Left lobe of liver (tissue), 2 donors: ENCODE data around the gene MYOM3. TPM values are rescaled to one million over a fixed set of nuclear protein-coding genes. Genes with fewer than 3 reads are reported as not detected.
A peak's percentile ranks its signal among the peaks of the same experiment; 100 is the strongest.

Source experiments
- ATAC-seq: fragments of 200-7000 bp; cut with Tn5 transposase; one replicate; pipeline ENCODE4 v1.9.1; 2020; ENCODE audit warnings: mild to moderate bottlenecking, moderate library complexity
- DNase-seq: peaks from one replicate; pipeline ENCODE4 v3.0.0-alpha.2; 2020; ENCODE audit warnings: low spot score
- total RNA-seq: library from RNA; stranded (reverse); gene quantifications from one replicate; pipeline ENCODE4 v1.2.1, GENCODE V29; 2021
- donor health status: DM: no; HTN: no; CAD: no; lungs with moderate emphysema.
- donor health status: DM: no; HTN: yes; CAD: no.

MYOM3 gene
- 0.08 TPM for total RNA-seq

DNA sequence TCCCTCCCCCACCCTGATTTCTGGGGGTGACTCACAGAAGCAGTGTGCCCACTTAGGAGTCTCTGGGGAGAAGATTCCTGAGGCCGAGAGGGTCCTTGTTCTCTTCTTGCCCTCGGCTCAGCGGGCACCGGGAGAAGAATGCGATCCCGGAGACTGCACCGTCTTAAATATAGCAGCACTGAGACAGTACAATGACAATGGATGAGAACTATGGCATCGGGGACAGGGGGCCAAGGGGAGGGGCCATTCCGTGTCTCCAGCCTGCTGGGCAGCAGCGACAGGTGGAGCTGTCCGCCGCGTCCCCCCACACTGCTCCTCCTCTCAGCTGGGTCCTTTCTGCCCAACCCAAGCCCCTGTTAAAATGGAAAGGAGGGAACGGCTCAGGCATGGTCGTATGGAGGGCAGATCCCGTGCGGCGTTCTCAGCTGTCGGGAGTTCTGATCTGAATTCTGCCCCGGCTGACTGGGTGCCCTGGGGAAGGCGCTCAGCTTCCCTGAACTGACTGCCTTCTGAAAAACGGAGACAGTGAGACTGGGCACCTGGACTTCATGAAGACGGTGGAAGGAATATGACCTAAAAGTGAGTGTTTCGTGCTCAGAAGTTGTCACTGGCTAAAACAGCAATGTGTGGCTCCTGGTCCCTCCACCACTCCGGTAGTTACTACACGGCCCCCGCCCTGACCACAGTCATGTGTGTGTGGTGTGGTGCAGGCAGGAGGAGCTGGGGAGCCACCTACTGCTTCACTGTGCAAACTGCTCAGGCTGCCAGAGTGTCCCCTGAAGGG lies at the start of gene MYOM3:
TSS of gene MYOM3 (minus strand) at position 140 of the 784 bp plus-strand sequence. CDS start 3,499 bp downstream, outside the sequence.
- ATAC-seq, result peak; percentile 91
- no peak for DNase-seq

DNA sequence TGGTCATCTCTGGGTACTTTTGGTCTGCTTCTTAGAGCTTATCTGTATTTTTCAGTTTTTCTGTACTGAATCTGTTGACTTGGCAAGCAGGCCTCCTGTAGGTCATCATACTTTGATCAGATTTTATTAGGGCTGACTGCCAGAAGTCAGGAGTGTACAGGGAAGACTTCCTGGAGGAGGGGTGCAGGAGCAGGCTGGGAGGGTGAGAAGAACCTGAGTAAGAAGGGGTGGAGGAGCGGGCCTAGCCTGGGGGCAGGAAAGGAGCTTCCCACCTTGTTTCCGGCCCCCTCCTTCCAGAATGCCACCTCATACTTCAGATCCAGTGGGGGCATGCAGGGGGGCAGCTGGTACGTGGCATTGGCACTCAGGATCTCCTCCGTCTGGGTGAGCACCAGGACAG lies 49.3 kb upstream of the MYOM3 start:
- ATAC-seq (no peak), DNase-seq (no peak)

DNA sequence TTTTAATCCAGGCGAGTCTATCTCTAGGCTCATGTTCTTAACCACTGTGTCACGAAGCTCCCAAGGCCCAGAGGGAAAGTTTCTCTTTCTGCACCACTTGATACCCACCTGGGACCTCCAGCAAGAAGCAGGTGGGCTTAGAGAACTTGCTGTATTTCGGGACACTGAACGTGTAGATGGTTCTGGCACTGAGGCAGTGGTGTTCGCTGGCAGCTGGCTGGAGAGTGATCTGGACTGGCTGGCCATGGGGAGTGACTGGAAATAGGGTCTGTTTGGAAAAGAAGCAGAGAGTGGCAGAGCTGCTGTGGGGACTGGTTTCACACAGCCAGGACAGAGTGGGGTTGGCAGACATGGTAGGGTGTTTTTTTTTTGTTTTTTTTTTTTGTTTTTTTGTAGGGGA lies 47.4 kb upstream of the MYOM3 start:
- no peak for DNase-seq
- no peak for ATAC-seq

DNA sequence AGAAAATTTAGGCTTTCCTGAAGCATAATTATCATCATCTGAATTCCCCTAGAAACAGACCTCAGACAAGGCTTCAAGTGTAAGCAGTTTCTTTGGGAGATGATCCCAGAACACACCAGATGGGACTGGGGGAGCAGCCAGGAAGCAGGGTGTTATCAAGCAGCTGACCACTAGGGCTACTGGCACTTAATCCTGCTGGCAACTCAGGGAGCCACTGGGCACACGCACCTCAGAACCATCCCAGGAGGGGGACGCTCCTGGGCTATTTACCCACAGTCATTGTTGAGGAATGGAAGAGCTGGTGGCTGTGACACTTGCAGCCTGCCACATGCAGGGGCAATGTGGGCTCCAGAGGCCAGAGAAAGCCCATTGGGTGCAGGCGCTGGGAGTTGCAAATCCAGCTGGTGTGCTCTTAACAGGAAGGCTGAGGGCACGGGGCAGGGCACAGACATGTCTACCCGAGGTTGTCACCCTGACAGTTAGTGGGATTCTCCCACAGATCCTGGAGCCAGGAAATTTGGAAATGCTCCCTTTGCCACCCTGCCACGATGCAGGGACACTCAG lies 46.1 kb upstream of the MYOM3 start:
- ATAC-seq (no peak), DNase-seq (no peak)

DNA sequence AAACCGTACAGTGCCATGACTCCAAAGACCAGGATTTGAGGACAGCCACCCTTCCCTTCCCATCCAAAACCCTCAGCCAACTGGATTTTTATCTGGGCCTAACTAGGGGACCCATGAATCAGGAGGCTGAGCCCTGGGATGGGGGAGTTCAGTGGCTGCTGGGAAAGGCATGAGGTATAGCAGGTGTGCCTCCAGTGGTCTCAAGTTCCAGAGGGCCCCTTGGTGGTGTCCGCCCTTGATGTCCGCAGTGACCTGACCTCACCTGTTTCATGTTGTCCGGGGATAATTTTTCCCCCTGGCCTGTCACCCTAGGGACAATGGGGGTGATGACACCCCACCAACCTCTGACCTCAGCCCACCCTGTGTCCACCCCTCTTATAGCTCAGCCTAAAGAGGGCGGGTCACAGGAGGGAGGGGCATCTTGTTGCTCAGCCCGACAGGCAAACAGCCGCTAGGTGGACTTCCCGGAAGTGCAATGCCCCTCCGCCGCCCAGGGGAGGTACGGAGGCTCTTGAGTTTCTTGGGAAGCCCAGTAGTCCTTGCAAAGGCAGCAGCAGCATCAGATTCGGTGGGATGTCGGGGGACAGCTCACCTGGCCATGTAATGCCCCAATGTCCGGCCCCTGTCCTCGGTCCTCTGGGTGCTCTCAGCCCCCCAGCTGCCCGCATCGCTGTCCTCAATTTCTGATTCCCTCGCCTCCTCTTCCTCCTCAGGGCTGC lies 44.8 kb upstream of the MYOM3 start:
- DNase-seq (no peak), ATAC-seq (no peak)

DNA sequence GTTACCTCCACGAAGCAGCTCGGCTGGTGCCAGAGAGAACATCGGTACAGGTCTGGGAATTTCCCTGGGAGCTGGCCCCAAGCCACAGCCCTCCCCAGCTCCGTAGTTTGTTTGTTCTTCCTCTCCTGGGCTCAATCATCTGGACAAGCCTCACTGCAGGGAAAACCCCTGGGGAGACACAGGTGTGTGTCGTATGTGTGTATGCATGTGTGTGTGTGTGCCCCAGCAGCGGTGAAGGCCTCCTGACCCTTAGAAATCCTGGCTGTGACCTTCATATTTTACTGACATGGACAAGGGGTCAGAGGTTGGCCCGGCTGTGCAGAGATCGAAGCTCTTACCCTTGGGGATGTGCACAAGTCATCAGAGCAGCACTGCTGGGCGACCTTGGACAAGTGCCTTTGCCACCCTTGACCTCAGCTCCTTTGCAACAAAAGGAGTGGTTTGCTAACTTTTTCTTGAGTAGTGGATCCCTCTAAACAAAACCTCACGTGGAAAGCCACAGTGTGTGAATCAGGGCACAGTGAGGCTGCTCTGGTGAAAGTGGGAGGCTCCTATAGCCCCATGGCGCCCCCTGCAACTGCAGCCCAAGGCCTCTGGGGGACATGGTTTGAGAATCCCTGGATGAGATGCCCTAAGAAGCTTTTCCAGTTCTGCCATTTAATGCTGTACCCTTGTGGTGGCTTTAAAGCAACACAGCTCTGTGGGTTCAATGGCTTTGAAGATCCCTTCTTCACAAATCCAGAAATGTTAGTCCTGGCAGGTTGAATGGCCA lies 43.3 kb upstream of the MYOM3 start:
- ATAC-seq (peak; percentile 43), DNase-seq (peak; percentile 47)

DNA sequence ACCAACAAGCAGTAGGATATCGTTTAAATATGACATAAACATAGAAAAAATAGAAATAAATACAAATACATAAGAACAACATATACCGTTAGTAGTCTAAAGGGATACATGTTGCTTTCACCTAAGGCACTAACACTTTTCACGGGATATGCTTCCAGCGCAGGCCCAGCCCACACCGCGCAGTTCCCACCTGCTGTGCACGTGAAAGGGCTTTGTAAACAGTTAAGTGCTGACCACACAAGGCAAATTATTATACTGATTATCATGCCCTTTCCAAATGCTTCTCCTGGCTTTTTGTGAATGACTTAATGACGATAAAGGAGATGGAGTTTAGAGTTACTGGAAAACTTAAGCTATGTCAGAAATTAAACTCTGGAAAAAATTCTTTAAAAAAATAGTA lies 42.3 kb upstream of the MYOM3 start:
- ATAC-seq, result no peak
- DNase-seq, result no peak

DNA sequence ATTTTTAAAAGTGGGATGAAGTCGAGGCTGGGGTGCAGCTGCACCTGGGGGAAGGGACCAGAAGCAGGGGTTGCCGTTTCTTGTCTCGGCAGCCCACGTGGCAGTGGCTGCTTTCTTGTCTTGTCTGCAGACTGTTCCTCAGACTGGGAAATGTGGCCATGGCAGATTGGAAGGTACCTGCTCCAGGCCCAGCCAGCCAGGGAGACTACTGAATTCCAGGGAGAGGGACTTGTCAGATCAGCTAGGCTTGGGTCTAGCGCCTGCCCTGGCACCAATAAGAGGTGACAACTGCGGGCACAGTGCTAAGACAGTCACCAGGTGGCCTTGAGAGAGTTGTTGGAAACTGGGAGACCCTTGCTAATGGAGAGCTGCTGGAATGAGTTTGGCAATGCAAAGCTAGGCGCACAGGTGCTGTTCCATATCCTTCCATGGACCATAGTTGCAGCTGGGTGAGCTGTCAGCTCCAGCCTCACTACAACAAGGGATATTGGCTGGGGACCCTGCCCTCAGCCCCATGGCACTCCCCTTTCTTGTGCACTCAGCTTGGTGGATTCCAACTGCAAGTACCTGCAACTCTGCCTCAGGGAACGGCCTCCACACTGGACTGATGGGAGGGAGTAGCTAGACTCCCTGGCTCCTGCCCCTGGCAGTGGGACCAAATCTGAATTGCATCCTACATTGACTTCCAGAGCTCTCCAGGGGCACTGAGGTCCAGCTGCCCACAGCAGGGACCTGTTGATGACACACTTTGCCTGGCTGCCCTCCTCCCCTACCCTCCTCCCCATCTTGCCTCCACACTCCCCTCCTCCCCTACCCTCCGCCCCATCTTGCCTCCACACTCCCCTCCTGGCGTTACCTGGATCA lies 40.9 kb upstream of the MYOM3 start:
- ATAC-seq (no peak), DNase-seq (no peak)

DNA sequence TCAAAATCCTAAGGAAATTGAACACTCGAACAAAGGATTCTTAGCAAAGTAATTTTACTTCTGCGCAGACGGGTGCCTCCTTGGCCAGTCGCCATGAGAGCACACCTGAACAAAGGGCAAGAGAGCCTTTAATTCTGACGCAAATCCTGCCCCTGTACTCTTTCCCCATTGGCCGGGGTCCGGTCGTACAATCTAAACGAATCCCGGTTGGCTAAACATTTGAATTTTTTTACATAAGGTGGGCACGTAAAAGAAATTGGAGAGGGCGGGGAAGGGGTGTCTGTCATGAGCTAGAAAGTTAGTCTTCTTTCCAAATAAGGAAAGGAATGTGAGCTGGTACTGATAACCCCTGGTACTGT lies 39.2 kb upstream of the MYOM3 start:
- ATAC-seq, result peak; percentile 46
- DNase-seq, result peak; percentile 68

DNA sequence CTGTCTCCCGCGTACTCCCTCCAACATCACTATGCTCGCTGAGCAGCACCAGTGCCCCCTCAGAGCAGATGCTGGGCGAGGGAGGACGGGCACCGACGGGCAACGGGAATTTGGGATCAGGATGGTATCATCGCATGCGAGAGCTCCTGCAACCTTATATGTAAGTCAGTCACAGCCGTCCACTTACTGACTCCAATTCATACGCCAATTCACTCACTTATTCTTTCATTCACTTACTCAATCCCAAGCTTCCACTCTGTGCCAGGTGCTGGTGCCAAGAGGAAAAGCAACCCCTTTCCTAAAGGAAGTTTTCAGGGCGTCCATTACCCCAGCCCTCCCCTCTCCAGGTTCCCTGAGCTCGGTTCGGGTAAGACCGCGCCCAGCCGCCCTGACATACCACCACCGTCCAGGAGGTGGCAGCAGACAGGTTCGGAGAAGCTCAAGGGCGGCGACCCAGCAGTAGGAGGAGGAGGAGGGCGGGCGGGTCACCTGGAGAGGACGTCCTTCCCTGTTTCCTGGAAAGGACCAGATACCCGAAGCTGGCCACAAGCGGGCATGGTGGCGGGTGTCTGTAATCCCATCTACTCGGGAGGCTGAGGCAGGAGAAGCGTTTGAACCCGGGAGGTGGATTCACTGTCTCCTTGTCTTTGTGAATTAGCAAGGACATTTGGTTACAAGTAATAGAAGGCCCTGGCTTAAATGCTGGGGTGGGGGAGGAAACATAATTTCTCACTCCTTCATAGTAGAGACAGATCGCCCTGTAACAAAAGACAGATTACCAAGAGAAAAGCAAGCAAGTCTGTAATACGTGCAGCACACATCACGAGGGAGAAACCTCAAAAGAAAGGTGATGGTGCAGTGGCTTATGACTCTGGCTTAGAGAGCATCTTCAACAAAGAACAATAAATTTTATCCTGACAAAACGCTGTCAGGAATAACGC lies 38.6 kb upstream of the MYOM3 start:
- ATAC-seq (peak; percentile 98), DNase-seq (peak; percentile 90)

DNA sequence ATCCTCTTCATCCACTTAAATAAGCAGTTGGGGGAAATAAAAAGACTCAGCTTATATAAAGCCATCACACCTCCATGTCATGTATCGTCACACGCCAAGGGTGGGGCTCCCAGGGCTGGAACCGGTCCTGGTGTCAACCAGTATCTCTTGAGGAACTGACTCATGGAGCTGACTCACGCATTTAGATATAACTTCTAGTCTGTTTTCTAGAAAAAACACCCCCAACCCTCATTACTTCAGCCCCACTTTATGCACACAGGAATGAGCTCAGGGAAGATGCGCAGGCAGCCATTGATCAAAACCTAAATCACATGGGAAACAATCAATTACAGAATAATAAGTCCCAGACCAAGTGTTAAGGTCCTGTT lies 37.9 kb upstream of the MYOM3 start:
- no peak for DNase-seq
- ATAC-seq, result no peak

DNA sequence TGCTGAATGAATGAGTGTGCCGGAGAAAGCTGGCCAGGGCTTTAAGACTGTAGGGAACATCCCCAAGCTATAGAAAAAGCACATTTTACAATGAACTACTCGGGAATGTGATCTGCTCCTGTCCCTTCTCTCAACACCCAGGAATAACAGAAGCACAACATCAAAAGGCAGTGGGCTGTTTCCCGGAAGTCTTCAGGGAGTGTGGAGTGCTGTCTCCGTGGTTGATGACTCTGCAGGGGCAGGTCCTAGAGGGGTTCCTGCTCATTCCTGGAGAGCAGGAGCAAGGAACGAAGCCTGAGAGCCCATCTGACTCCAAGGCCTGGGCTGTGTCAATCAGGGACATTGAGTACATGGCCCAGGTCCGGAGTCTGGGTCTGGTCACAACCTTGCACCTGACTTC lies 35.9 kb upstream of the MYOM3 start:
- DNase-seq (no peak), ATAC-seq (no peak)

DNA sequence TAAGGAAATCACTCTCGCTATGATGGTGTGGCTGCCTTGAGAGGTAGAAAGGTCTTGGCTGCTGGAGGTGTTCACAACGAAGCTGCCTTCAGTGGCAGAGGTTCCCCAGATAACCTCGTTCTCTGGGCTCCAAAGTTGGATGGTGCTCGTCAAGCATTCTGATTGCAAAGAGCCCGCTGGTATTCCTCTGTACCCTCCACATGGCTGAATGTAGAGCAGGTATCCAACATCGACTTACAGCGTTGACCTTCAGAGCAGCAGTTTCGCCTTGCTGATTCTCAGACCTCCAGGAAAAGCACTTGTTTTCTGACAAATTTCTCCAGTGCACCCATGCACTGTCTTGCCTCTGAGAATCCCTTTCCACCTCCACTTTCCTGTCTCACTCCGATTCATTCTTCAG lies 35.3 kb upstream of the MYOM3 start:
- ATAC-seq (no peak), DNase-seq (no peak)

DNA sequence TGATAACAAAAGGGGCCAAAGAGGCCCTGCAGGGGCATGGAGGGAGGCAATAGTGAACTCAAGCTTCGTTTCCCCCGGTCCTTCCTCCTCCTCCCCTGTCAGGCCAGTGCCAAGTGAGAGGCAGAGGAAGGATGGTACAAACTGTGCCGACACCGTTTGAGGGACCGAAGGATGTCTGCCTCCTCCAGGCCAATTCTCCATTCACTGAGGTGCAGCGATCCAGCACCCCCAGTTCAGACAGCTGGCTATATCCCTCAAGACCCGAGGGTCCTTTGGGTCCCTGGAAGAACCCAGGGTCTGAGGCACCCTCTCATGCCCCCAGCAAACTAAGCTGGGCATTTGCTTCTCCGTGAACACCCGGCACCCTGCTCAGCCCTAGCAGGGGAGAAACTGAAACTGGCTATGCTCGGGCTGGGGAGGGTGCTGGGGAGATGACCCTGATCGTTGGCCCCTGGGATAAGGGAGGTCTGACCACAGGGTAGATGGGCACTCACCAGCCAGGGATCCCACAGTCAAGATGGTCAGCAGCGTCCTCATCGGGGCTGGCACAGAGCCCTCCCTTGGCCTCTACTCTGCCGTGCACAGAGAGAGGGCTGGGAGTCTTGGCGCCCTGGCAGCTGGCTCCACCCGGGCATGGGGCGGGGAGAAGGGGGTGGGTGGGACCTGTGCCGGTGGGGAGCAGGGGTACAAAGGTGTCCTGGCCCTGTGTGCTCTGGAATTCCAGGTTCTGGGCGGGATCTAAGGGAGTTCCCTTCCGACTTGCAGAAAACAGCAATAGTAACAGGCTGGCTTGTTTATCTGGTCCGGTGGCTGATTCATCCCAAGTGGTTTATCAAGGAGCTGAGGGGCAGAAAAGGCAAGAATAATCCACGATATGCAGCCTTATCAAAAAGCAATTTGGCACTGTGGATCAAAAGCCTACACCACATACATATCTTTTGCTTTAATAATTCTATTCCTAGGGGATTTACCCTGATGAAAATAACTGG lies 30.9 kb upstream of the MYOM3 start, which contains the start of gene IL22RA1:
TSS of gene IL22RA1 (minus strand) at position 595 of the 989 bp plus-strand sequence. CDS start at position 537, 58 bp downstream.
- peak; percentile 80 for DNase-seq
- ATAC-seq, result peak; percentile 89

DNA sequence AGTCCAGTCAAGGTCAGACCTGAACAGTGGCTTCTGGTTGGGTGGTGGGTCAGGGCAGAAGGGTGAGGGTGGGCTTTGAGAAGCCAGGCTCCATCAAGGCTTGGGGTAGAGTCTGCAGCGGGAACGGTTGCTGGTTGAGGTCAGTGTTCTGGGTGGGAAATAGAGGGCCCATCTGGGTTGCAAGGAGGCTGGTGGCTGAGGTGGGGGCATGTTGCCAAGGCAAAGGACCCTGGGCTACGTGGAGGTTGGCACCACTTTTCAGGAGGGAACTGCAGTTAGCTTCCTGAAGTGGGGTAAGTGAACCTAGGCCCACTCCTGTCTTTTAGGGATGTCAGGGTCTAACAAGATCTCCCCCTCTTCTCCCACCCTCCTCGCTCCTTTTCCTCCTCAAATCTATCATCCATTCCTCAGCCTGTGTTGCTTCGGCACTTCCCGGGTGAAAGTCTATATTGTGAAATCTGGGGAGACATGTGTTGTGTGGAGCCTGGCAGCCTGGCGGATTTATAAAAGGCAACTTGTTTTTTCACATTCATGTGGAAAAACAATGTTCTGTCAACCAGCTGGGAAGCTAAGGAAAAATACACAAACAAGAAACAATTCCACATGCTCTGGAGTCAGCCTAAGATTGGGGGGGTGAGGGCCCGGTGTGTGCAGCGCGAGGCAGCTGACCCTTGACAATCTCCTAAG lies 29.5 kb upstream of the MYOM3 start:
- ATAC-seq (peak; percentile 56), DNase-seq (peak; percentile 64)

DNA sequence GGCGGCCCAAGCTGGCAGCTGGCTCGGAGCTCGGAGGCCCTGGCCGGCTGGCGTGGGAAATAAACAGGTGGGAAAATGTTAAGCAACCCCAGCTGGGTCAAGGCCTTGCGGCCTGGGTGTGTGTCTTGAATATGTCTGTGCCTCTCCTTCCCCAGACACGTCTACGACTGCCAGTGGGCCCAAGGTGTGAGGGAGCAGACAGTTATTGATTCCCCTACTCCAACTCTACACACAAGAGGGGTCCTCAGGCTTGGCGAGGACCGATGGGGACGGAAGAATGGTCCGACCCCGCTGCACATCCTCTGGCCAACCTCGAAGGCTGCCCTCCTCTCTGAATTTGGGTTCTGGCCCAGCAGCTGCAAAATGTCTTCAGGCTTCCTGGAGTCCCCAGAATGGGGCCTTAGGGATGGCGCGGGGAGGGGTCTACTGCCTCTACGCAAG lies 28.8 kb upstream of the MYOM3 start:
- DNase-seq, result no peak
- ATAC-seq, result no peak

DNA sequence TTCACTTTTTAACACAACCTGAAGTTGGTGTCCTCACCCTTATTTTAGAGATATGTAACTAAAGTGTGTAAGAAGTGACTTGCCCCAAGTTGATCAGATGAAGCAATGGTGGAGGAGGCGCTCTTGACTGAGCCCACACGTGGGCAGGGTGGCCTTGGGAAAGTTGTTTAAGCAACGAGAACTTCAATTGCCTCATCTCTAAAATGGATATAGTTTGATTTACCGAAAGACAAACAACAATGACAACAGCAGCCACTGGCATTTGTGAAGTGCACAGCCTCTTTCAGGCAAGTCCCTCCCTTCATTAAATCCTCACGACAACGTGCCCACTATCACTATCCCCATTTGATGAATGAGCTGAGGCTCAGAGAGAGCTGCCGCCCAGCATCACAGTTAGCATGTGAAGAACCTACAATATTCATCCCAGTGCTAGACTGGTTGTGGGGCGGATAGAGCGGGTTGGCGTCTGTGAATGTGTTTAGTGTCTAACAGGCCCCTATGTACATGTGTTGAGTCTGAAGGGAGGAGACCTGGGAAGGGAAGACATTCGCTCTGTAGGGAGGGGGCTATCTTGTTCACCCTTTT lies 28.0 kb upstream of the MYOM3 start:
- ATAC-seq, result no peak
- DNase-seq, result no peak
